BE2C (cell line): ENCODE measurements around the gene RHEBL1.
A peak's percentile ranks its signal among the peaks of the same experiment; 100 is the strongest.

Experiments used
- DNase-seq: peaks from one replicate; pipeline ENCODE4 v3.0.0-alpha.2; 2020
- H3K27me3 ChIP-seq: fragments of 250-450 bp; sonication (Bioruptor Pico); 2 replicates; pipeline ENCODE4 v1.5.1; 2020; ENCODE audit warnings: mild to moderate bottlenecking
- H3K36me3 ChIP-seq: fragments of 250-450 bp; sonication (Bioruptor Pico); 2 replicates; pipeline ENCODE4 v1.5.1; 2020; ENCODE audit warnings: mild to moderate bottlenecking
- H3K4me1 ChIP-seq: fragments of 250-450 bp; sonication (Bioruptor Pico); 2 replicates; pipeline ENCODE4 v1.5.1; 2020
- H3K4me3 ChIP-seq: 2 replicates; pipeline ENCODE4 v1.5.1; 2011; ENCODE audit warnings: low read depth, low read length
- H3K9me3 ChIP-seq: fragments of 250-450 bp; sonication (Bioruptor Pico); 2 replicates; pipeline ENCODE4 v1.5.1; 2020
- CTCF ChIP-seq: IDR thresholded peaks from 2 replicates; pipeline ENCODE4 v1.5.1; 2012; ENCODE audit warnings: mild to moderate bottlenecking, low read depth, low read length

Gene RHEBL1

GRCh38 chr12:49091056-49091835 lies 21.5 kb upstream of the RHEBL1 start:
- TF ChIP-seq CTCF, result no peak
- no peak overlapping the region for H3K4me3 ChIP-seq
- peaks cover 9% of the 10 kb centered on the region for H3K4me1 ChIP-seq
- no peaks in the 10 kb centered on the region for H3K36me3 ChIP-seq
- DNase-seq, result no peak
- peaks cover 66% of the 10 kb centered on the region for H3K27me3 ChIP-seq
- H3K9me3 ChIP-seq, result no peaks in the 10 kb centered on the region

- H3K27me3 ChIP-seq, result peaks cover 63% of the 10 kb centered on the region
- peak; percentile 51 for TF ChIP-seq CTCF
- no peaks in the 10 kb centered on the region for H3K9me3 ChIP-seq
- peak; percentile 63 for DNase-seq
- H3K4me3 ChIP-seq, result peak overlapping the region; percentile 47
- H3K4me1 ChIP-seq, result peaks cover 9% of the 10 kb centered on the region
- H3K36me3 ChIP-seq, result no peaks in the 10 kb centered on the region
These were observed 20.3 kb upstream of the RHEBL1 start for GRCh38 chr12:49089821-49090773.

GRCh38 chr12:49088932-49089330 lies 19.2 kb upstream of the RHEBL1 start:
- no peak for TF ChIP-seq CTCF
- peak overlapping the region; percentile 43; the same call in 1 of the 2 replicates for H3K4me3 ChIP-seq
- H3K27me3 ChIP-seq, result peaks cover 51% of the 10 kb centered on the region
- DNase-seq, result no peak
- no peaks in the 10 kb centered on the region for H3K36me3 ChIP-seq
- peaks cover 5% of the 10 kb centered on the region for H3K4me1 ChIP-seq
- H3K9me3 ChIP-seq, result no peaks in the 10 kb centered on the region

- Histone ChIP-seq H3K4me1 (peaks cover 3% of the 10 kb centered on the region), H3K9me3 (no peaks in the 10 kb centered on the region), H3K36me3 (no peaks in the 10 kb centered on the region), H3K4me3 (peak overlapping the region; percentile 43), H3K27me3 (peaks cover 45% of the 10 kb centered on the region)
- TF ChIP-seq CTCF, result peak; percentile 91
- DNase-seq, result peak; percentile 86
These were observed 18.6 kb upstream of the RHEBL1 start for GRCh38 chr12:49088150-49088931.

- no peak overlapping the region for H3K4me3 ChIP-seq
- peaks cover 3% of the 10 kb centered on the region; the same call in 1 of the 2 replicates for H3K4me1 ChIP-seq
- H3K36me3 ChIP-seq, result no peaks in the 10 kb centered on the region
- peaks cover 23% of the 10 kb centered on the region for H3K27me3 ChIP-seq
- no peak for TF ChIP-seq CTCF
- no peak for DNase-seq
- H3K9me3 ChIP-seq, result no peaks in the 10 kb centered on the region
These were observed 16.3 kb upstream of the RHEBL1 start for GRCh38 chr12:49086116-49086515.
